Lung (tissue), 12 donors: ENCODE results near the gene GALNT16. TPM values are rescaled to one million over a fixed set of nuclear protein-coding genes. Genes with fewer than 3 reads are reported as not detected.

Experiments used
- ATAC-seq: fragments of 200-7000 bp; cut with Tn5 transposase; one replicate; pipeline ENCODE4 v1.9.1; 2020; ENCODE audit warnings: moderate number of reproducible peaks; ENCODE audit not compliant: insufficient read depth, low FRiP score
- DNase-seq, 3 donors: peaks; one replicate each; pipeline ENCODE4 v3.0.0-alpha.2; 2013 to 2017
- H3K27ac ChIP-seq, 2 donors: one replicate each; pipeline ENCODE4 v1.5.1; 2013; ENCODE audit warnings: mild to moderate bottlenecking in 2 of 2, moderate library complexity in 2 of 2, control low read depth in 1 of 2, inconsistent platforms in 1 of 2, low read depth in 1 of 2, low read length in 1 of 2
- H3K27me3 ChIP-seq, 3 donors: one replicate each; pipeline ENCODE4 v1.5.1; 2013; ENCODE audit warnings: low read length in 2 of 3; ENCODE audit not compliant: control insufficient read depth in 3 of 3, insufficient read depth in 3 of 3
- H3K36me3 ChIP-seq, 4 donors: one replicate each; pipeline ENCODE4 v1.5.1; 2013; ENCODE audit warnings: low read length in 4 of 4, mild to moderate bottlenecking in 1 of 4, moderate library complexity in 1 of 4; ENCODE audit not compliant: control insufficient read depth in 4 of 4, insufficient read depth in 4 of 4
- H3K4me1 ChIP-seq, 5 donors: one replicate each; pipeline ENCODE4 v1.5.1; 2013; ENCODE audit warnings: low read length in 5 of 5, mild to moderate bottlenecking in 2 of 5, moderate library complexity in 1 of 5; ENCODE audit not compliant: control insufficient read depth in 5 of 5, insufficient read depth in 5 of 5
- H3K4me3 ChIP-seq: one replicate; pipeline ENCODE4 v1.5.1; 2013; ENCODE audit warnings: mild to moderate bottlenecking, control low read depth, moderate library complexity
- H3K9ac ChIP-seq, 2 donors: one replicate each; pipeline ENCODE4 v1.5.1; 2013; ENCODE audit warnings: low read length in 2 of 2, control low read depth in 1 of 2; ENCODE audit not compliant: insufficient read depth in 1 of 2
- H3K9me3 ChIP-seq, 4 donors: one replicate each; pipeline ENCODE4 v1.5.1; 2013; ENCODE audit warnings: low read length in 3 of 4, mild to moderate bottlenecking in 1 of 4, moderate library complexity in 1 of 4; ENCODE audit not compliant: control insufficient read depth in 4 of 4, insufficient read depth in 3 of 4
- CTCF ChIP-seq: IDR thresholded peaks from 2 replicates; pipeline ENCODE4 v1.5.1; 2012; ENCODE audit warnings: mild to moderate bottlenecking; ENCODE audit errors: control extremely low read depth, extremely low read depth
- WGBS, 2 donors: extraction: QIAGEN DNeasy Blood & Tissue Kit; methylation state at CpG; one replicate each; pipeline ENCODE4 v1.1.7; 2013; 5-methylcytosine and 5-hydroxymethylcytosine counted together
- polyA plus RNA-seq, 2 donors: library from polyadenylated mRNA; stranded (reverse); fragments of 200-250 nt; gene quantifications; one replicate each; pipeline ENCODE4 v1.2.1, GENCODE V29; 2013
- total RNA-seq, 2 donors: library from RNA; depleted of rRNA in 1 of 2; stranded (reverse); fragments of >200 nt in 1 of 2; gene quantifications; one replicate each; pipeline ENCODE4 v1.2.1, GENCODE V29; 2014 to 2021
- donor health status: control.
- donor health status: control.
- donor health status: Bipolar disorder and iron deficiency.
- donor health status: healthy.
- donor health status: DM: yes; HTN: yes; CAD: no.

GALNT16 gene
- total and polyA plus RNA-seq, 4 donors: 0.27 to 4.1 (median 1.4) TPM

- H3K27me3 ChIP-seq: no peaks in the 10 kb centered on the region
These were observed 17.4 kb upstream of the GALNT16 start for GRCh38 chr14:69242311-69243224.

DNA sequence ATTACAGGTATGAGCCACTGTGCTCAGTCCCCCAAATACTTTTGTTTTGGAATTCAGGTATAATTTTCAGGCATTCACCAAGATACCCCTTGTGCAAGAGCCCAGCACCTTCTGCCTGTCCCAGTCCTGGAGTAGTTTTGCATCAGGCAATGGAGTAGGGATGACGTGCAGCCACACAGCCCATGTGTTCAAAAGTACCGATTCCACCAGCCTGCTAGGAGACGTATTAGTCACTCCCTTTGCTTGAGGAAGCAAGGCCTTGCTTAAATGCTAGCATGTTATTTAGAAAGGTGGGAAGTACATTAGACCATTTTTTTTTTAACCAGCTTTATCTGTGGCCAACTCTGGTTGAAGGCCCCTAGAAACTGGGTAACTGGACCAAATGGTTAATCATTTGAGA, 15.0 kb upstream of the GALNT16 start:
- ATAC-seq: no peak
- H3K27ac ChIP-seq: no peak overlapping the region
- 93 to 96% methylated on average over 3 of the region's 3 CpGs for WGBS, 2 donors

More at GRCh38 chr14:69242311-69243224, 17.4 kb upstream of the GALNT16 start:
- Histone ChIP-seq H3K9me3 (no peaks in the 10 kb centered on the region), H3K4me1 (peaks cover 0 to 1% (median 0%) of the 10 kb centered on the region in 5 donors), H3K4me3 (no peak overlapping the region), H3K27ac (no peak overlapping the region), H3K36me3 (peaks cover 7 to 24% (median 18%) of the 10 kb centered on the region in 4 donors), H3K9ac (no peak overlapping the region)
- ATAC-seq (no peak), DNase-seq (peak; percentile 74 to 85 (median 83))
- WGBS, 2 donors: 56 to 71% methylated on average over 10 of the region's 10 CpGs
- TF ChIP-seq CTCF: peak; percentile 55

GRCh38 chr14:69246331-69246730, 13.6 kb upstream of the GALNT16 start:
- Histone ChIP-seq H3K36me3 (peaks cover 0 to 4% (median 2%) of the 10 kb centered on the region in 4 donors), H3K27me3 (no peaks in the 10 kb centered on the region), H3K27ac (no peak overlapping the region), H3K9me3 (no peaks in the 10 kb centered on the region), H3K4me3 (no peak overlapping the region), H3K4me1 (peaks cover 0 to 5% (median 3%) of the 10 kb centered on the region in 5 donors), H3K9ac (no peak overlapping the region)
- ATAC-seq (no peak), DNase-seq (no peak)
- no peak for TF ChIP-seq CTCF
- 89 to 92% methylated on average over 3 of the region's 3 CpGs for WGBS, 2 donors

More for the DNA sequence above, 15.0 kb upstream of the GALNT16 start:
- H3K4me1 ChIP-seq: peaks cover 0 to 5% (median 3%) of the 10 kb centered on the region in 5 donors
- no peak overlapping the region for H3K9ac ChIP-seq
- no peak for DNase-seq
- H3K36me3 ChIP-seq: peaks cover 4 to 12% (median 8%) of the 10 kb centered on the region in 4 donors
- H3K4me3 ChIP-seq: no peak overlapping the region
- no peaks in the 10 kb centered on the region for H3K27me3 ChIP-seq
- no peak for TF ChIP-seq CTCF
- no peaks in the 10 kb centered on the region for H3K9me3 ChIP-seq
